ENCODE measurements around the gene SLC7A14. TPM values are rescaled to one million over a fixed set of nuclear protein-coding genes. Genes with fewer than 3 reads are reported as not detected.

The SLC7A14 gene
- total RNA-seq, 2 experiments from 2014 or later = not detected

DNA sequence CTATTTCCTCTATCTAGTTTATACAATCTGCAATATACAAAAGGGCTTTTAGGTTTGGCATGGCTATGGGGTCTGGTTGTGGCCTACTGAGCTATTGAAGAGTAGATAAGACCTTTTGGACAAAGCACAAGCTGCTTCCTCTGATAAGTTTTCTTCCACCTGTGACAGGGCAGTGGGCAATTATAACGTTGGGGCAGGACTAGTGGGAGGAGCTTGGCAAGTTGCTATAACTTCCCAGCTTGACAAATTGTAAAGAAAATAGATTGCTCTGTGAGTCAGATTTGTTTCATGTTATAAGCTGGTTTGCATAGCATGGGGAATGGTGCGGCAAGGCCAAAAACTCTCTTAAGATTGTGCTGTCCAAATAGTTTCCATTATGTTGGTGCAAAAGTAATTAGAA lies 64.9 kb downstream of the SLC7A14 start:
- Mint-ChIP-seq H3K9me3 (no peaks in the 10 kb centered on the region), H3K36me3 (ENCODE audit: low read depth) (no peaks in the 10 kb centered on the region), H3K27me3 (peaks cover 5% of the 10 kb centered on the region), H3K4me3 (no peak overlapping the region), H3K27ac (no peak overlapping the region), H3K4me1 (ENCODE audit: low read depth) (peaks cover 3% of the 10 kb centered on the region)
- TF ChIP-seq, protein P1, sequence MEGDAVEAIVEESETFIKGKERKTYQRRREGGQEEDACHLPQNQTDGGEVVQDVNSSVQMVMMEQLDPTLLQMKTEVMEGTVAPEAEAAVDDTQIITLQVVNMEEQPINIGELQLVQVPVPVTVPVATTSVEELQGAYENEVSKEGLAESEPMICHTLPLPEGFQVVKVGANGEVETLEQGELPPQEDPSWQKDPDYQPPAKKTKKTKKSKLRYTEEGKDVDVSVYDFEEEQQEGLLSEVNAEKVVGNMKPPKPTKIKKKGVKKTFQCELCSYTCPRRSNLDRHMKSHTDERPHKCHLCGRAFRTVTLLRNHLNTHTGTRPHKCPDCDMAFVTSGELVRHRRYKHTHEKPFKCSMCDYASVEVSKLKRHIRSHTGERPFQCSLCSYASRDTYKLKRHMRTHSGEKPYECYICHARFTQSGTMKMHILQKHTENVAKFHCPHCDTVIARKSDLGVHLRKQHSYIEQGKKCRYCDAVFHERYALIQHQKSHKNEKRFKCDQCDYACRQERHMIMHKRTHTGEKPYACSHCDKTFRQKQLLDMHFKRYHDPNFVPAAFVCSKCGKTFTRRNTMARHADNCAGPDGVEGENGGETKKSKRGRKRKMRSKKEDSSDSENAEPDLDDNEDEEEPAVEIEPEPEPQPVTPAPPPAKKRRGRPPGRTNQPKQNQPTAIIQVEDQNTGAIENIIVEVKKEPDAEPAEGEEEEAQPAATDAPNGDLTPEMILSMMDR (IDR thresholded peaks at IDR 0.05) = no peak
- intact Hi-C loops (cut with micrococcal nuclease) = no loop called here
- CTCF ChIA-PET = no interaction called here
- no peak for ATAC-seq
- DNase-seq = no peak
- POLR2A ChIA-PET = no interaction called here

DNA sequence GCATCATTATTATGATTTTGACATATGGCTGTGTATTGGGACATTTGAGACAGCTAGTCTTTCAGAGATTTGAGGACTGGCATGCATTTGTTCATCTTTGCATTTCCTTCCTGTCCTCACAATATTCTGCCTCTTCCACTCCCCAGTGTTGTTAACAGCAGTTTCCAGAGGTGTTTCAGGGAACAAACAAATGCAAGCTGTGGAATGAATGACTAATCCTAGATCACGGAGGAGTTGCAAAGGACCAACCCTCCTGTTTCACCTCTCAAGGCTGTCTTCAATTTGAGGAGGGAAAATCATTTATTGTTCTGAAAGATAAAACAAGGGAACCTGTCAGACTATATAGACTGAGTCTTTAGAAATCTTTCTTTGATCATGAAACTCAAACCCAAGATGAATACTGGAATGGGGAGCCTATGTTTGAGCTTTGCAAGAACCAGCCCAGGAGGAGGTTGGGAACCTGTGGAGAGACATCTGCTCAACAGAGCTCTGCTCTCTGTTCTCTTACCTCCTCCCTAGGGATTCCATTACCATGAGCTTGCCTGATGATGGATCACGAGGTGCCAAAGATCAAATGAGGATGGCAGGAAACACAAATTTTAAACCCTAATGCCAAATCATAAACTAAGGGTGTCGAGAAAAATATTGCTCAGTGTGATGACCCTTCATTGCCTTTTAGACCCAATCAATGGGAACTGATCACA lies 68.5 kb downstream of the SLC7A14 start:
- H3K27ac Mint-ChIP-seq = no peak overlapping the region
- H3K4me3 Mint-ChIP-seq = no peak overlapping the region
- no peaks in the 10 kb centered on the region for H3K36me3 Mint-ChIP-seq (ENCODE audit: low read depth)
- H3K9me3 Mint-ChIP-seq = no peaks in the 10 kb centered on the region
- POLR2A ChIA-PET = interaction anchor here (1.2 kb wide), 1 partner anchor 9 kb away, joined by 4 read pairs; no protein-coding TSS in a partner anchor
- ATAC-seq (no peak), DNase-seq (no peak)
- CTCF ChIA-PET = interaction anchor here (0.8 kb wide), 1 partner anchor 9 kb away, joined by 3 read pairs; no protein-coding TSS in a partner anchor
- intact Hi-C loops (cut with micrococcal nuclease) = no loop called here
- H3K4me1 Mint-ChIP-seq (ENCODE audit: low read depth) = no peaks in the 10 kb centered on the region
- TF ChIP-seq, protein P1 (IDR thresholded peaks at IDR 0.05) = no peak
- H3K27me3 Mint-ChIP-seq = peaks cover 6% of the 10 kb centered on the region

DNA sequence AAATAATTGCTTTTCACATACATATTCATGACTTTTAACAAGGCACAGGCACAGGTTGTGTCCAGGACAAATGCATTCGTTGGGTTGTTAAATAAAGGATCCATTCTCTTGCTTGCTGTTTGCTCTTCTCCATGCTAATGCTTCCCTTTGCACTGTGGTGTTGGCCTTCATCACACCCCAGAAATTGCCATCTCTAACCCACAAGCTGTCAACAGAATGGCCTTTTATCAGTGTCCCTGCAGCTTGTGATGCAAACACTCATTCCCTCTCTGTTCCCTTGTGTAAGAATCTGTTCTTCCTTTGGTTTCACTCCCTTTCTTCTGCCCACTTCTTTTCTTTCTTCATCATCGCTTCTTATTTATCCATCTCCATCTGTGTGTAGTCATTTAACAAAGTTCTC lies 72.2 kb downstream of the SLC7A14 start:
- no peaks in the 10 kb centered on the region for H3K4me1 Mint-ChIP-seq (ENCODE audit: low read depth)
- no peak for DNase-seq
- CTCF ChIA-PET = interaction anchor here (0.8 kb wide), 1 partner anchor 298 kb away, joined by 3 read pairs; no protein-coding TSS in a partner anchor

DNA sequence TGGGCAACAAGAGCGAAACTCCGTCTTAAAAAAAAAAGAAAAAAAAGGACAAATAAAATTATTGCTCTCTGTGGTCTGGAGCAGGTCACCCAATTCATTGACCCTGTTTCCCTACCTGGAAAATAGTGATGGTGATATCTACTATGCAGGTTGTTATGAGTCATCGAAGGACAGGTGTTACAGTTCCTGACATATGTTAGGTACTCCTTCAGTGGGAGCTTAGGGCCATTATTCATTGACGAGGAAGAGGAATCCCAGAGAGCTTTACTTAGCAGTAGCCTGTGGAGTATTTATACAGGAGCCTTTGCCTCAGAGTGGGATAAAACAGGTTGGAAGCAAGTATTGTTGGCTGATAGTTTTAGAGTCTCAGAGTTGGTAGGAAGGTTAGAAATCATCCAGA lies 74.5 kb downstream of the SLC7A14 start:
- ATAC-seq (no peak), DNase-seq (no peak)
- intact Hi-C loops (cut with micrococcal nuclease) = no loop called here
- ChIA-PET POLR2A (no interaction called here), CTCF (no interaction called here)
- TF ChIP-seq, protein P1 (IDR thresholded peaks at IDR 0.05) = no peak
- H3K4me3 Mint-ChIP-seq = no peak overlapping the region
- H3K4me1 Mint-ChIP-seq (ENCODE audit: low read depth) = no peaks in the 10 kb centered on the region
- H3K27ac Mint-ChIP-seq = no peak overlapping the region
- no peaks in the 10 kb centered on the region for H3K9me3 Mint-ChIP-seq
- H3K27me3 Mint-ChIP-seq = peaks cover 12% of the 10 kb centered on the region
- no peaks in the 10 kb centered on the region for H3K36me3 Mint-ChIP-seq (ENCODE audit: low read depth)

More for the DNA sequence above, 72.2 kb downstream of the SLC7A14 start:
- intact Hi-C loops (cut with micrococcal nuclease) = no loop called here
- no peaks in the 10 kb centered on the region for H3K36me3 Mint-ChIP-seq (ENCODE audit: low read depth)
- no peak overlapping the region for H3K4me3 Mint-ChIP-seq
- no peaks in the 10 kb centered on the region for H3K9me3 Mint-ChIP-seq
- no peak for ATAC-seq
- H3K27ac Mint-ChIP-seq = no peak overlapping the region
- peaks cover 11% of the 10 kb centered on the region for H3K27me3 Mint-ChIP-seq
- POLR2A ChIA-PET = no interaction called here
- TF ChIP-seq, protein P1 (IDR thresholded peaks at IDR 0.05) = no peak

DNA sequence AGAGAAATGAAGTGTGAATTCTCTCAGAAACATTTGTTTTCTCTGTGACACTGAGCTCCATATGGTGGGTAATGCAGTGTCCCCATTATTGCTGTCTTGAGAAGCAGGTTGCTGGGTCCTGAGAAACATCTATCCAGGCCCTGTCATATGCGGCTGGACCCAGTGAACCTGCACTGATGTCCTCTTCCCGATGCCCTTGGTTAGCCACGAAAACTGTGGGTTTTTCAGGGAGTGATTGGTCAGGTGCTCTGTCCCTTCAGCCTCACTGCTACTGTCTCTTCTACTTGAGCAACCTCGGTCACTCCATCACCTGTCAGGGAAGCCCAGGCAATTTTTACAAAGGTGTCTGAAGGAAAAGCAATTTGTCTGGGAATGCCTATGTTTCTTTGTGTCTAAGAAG lies 77.0 kb downstream of the SLC7A14 start:
- TF ChIP-seq, protein P1 (IDR thresholded peaks at IDR 0.05) = no peak

More for the DNA sequence above, 77.0 kb downstream of the SLC7A14 start:
- H3K36me3 Mint-ChIP-seq (ENCODE audit: low read depth) = no peaks in the 10 kb centered on the region
- H3K4me1 Mint-ChIP-seq (ENCODE audit: low read depth) = no peaks in the 10 kb centered on the region
- H3K27me3 Mint-ChIP-seq = peaks cover 12% of the 10 kb centered on the region
- ATAC-seq (no peak), DNase-seq (no peak)
- ChIA-PET POLR2A (no interaction called here), CTCF (no interaction called here)
- H3K27ac Mint-ChIP-seq = no peak overlapping the region
- no peaks in the 10 kb centered on the region for H3K9me3 Mint-ChIP-seq
- H3K4me3 Mint-ChIP-seq = no peak overlapping the region
- intact Hi-C loops (cut with micrococcal nuclease) = no loop called here
